H1 (cell line): ENCODE data around the gene SHROOM3. TPM values are rescaled to one million over a fixed set of nuclear protein-coding genes. Genes with fewer than 3 reads are reported as not detected.

Source experiments
- CHD1 ChIP-seq: IDR thresholded peaks from 2 replicates; pipeline ENCODE4 v1.6.1; 2012; ENCODE audit warnings: low read depth, low read length, improper control_type of control experiment
- CHD7 ChIP-seq: fragments of 300-600 bp; sonication (generic); IDR thresholded peaks from 2 replicates; pipeline ENCODE4 v1.7.1; 2012; ENCODE audit warnings: low read length, moderate library complexity, mild to moderate bottlenecking, inconsistent platforms; ENCODE audit not compliant: insufficient replicate concordance
- MAFK ChIP-seq: IDR thresholded peaks from 2 replicates; pipeline ENCODE4 v1.6.1; 2012; ENCODE audit warnings: low read depth, mild to moderate bottlenecking, improper control_type of control experiment, low read length
- YY1 ChIP-seq: IDR thresholded peaks from 2 replicates; pipeline ENCODE4 v1.6.1; 2011; ENCODE audit warnings: low read depth, mild to moderate bottlenecking, low read length
- polyA plus RNA-seq, 7 experiments: library from polyadenylated mRNA; depleted of rRNA in 3 of 7; stranded (reverse) in 5 of 7; unstranded in 2 of 7; fragments of >200 nt in 5 of 7; fragments of 200-250 nt in 2 of 7; gene quantifications; 1 replicate in 5 of 7; 2 replicates in 1 of 7; 4 replicates in 1 of 7; pipeline versions ENCODE4 v1.2.1 to v1.2.3, GENCODE V29; 2011 to 2013; ENCODE audit warnings: missing spikeins in 2 of 7, mixed read lengths in 2 of 7
- total RNA-seq: library from RNA; stranded (reverse); fragmentation: NEBNext Ultra II Directional; extraction: Animal tissue kit (Norgen Biotek cat#: 25700); gene quantifications from 2 replicates; pipeline ENCODE4 v1.2.1, GENCODE V29; 2021

SHROOM3 gene
- total and polyA plus RNA-seq, 2 of the 8 experiments (the other 6 are each of a cell fraction or from before 2014, with no cell fraction given), result 15.8 to 34.0 TPM

DNA sequence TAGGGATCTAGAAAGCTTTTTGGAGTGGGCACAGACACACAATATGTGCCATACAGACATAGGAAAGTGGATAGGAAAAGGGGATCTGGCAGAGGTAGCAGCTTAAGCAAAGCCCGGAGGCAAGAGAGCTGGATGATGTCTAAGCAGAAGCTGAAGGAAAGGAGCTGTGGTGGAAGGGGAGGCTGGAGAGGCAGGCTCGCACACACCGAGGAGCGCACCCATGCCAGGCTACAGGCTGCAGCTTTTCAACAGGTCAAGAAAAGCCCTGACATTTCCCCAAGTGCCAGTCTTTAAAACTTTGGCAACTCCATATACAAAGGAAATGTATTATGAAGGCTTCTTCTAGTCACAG is 395.6 kb downstream of the SHROOM3 start (continued):
- TF ChIP-seq CHD7 (no peak), YY1 (no peak), MAFK (no peak), CHD1 (no peak)
- TF ChIP-seq, all 59 proteins: peak for 0
